RKO (cell line): ENCODE measurements around the gene POLA2.
"Not testable (repeated sequence)": the region's sequence is repeated elsewhere in the genome, so short reads cannot be mapped to it uniquely, and the experiment has no call there.

ENCODE experiments used
- DNase-seq: peaks from one replicate; pipeline ENCODE4 v3.0.0-alpha.2; 2016; ENCODE audit warnings: low spot score

Gene POLA2

GRCh38 chr11:65261591-65262380, at the start of gene POLA2:
Gene POLA2 (plus strand): TSS chr11:65261962. CDS start chr11:65262293, 331 bp downstream.
- DNase-seq = peak; percentile 95

GRCh38 chr11:65212226-65212801, 49.4 kb upstream of the POLA2 start:
- no peak for DNase-seq

GRCh38 chr11:65213322-65214211, 48.2 kb upstream of the POLA2 start:
- no peak for DNase-seq

- DNase-seq = no peak
Measured at GRCh38 chr11:65214212-65214845, 47.4 kb upstream of the POLA2 start.

GRCh38 chr11:65215441-65216076, 46.2 kb upstream of the POLA2 start:
- DNase-seq = peak; percentile 60

- no peak for DNase-seq
Measured at GRCh38 chr11:65216830-65217229, 44.9 kb upstream of the POLA2 start.

GRCh38 chr11:65217441-65218423, 44.0 kb upstream of the POLA2 start:
- no peak for DNase-seq

GRCh38 chr11:65218446-65218845, 43.3 kb upstream of the POLA2 start:
- no peak for DNase-seq

- DNase-seq = peak; percentile 25
Measured at GRCh38 chr11:65219930-65220213, 41.9 kb upstream of the POLA2 start.

- no peak for DNase-seq
Measured at GRCh38 chr11:65221026-65221425, 40.7 kb upstream of the POLA2 start.

- DNase-seq = no peak
Measured at GRCh38 chr11:65223011-65223410, 38.8 kb upstream of the POLA2 start.

GRCh38 chr11:65224930-65225278, 36.9 kb upstream of the POLA2 start:
- DNase-seq = no peak

- no peak for DNase-seq
Measured at GRCh38 chr11:65225279-65226102, 36.3 kb upstream of the POLA2 start.

- no peak for DNase-seq
Measured at GRCh38 chr11:65226103-65226442, 35.7 kb upstream of the POLA2 start.

- no peak for DNase-seq
Measured at GRCh38 chr11:65227879-65228278, 33.9 kb upstream of the POLA2 start.

- no peak for DNase-seq
Measured at GRCh38 chr11:65236194-65237059, 25.3 kb upstream of the POLA2 start.

GRCh38 chr11:65238302-65238701, 23.5 kb upstream of the POLA2 start:
- not testable (repeated sequence) for DNase-seq

- no peak for DNase-seq
Measured at GRCh38 chr11:65241134-65241533, 20.6 kb upstream of the POLA2 start.

GRCh38 chr11:65241692-65242091, 20.1 kb upstream of the POLA2 start:
- DNase-seq = no peak
